Measurements from ENCODE around the gene CAMK1G. TPM values are rescaled to one million over a fixed set of nuclear protein-coding genes. Genes with fewer than 3 reads are reported as not detected.

Gene CAMK1G
- total RNA-seq, 1 experiment from 2014 or later = 0.45 TPM

DNA sequence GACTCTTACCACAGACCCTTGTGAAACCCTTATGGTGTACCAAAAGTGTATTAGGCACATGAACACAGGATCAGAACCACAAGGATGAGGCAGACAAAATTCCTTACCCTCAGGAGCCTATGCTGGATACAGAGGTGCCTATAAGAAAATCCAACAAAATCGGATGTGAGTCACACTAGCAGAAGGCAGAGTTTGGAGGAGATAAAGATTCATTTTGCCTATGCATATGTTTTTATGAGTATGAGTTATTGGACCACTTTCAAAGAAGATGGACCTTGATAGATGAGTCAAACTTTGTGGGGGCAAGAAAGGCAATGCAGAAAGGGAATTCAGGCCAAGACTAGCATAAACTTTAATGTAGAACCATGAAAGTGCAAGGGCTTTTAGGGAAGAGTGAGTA is 17.0 kb downstream of the CAMK1G start:
- DNase-seq = no peak
- Histone ChIP-seq H3K27me3 (ENCODE audit: control insufficient read depth, insufficient read depth, low read length) (no peaks in the 10 kb centered on the region; the same call in 1 of the 2 replicates), H3K4me3 (ENCODE audit: insufficient read depth, low read depth, low read length) (no peak overlapping the region), H3K36me3 (replicated peaks; ENCODE audit: control insufficient read depth, insufficient read depth, low read length) (no peaks in the 10 kb centered on the region)

DNA sequence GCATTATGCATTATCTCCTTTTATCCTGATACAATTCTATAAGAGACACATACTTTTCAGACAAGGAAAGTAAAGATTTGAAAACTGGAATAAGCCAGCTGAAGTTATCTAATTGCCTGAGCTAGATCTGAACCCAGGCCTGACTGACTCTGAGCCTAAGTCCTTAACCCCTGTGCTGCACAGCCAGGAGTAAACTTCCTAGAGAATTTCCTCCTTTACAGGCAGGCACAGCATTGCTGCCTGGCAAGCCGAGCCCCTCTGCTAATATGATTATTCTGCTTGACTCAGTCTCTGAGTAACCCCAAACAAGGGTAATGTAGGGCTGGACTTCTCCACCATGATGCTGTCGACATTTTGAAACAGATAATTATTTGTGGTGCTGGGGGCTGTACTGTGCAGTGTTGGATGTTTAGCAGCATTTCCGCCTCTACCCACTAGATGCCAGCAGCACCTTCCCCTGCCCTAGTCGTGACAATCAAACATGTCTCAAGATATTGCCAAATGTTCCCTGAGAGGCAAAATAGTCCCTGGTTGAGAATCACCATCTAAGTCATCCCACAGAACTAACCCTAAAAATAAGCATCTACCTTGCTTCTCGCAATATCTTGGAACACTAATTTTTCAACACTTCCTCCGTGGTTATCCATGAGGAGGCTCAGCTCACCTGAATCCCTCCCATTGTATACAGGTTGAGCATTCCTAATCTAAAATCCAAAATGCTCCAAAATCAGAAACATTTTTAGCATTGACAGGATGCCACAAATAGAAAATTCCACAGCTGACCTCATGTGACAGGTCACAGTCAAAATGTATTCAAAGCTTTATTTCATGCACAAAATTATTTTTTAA is 18.5 kb downstream of the CAMK1G start:
- peak; percentile 61 for DNase-seq
- no peaks in the 10 kb centered on the region; the same call in 1 of the 2 replicates for H3K27me3 ChIP-seq (ENCODE audit: control insufficient read depth, insufficient read depth, low read length)
- no peaks in the 10 kb centered on the region for H3K36me3 ChIP-seq (replicated peaks; ENCODE audit: control insufficient read depth, insufficient read depth, low read length)
- no peak overlapping the region for H3K4me3 ChIP-seq (ENCODE audit: insufficient read depth, low read depth, low read length)

- Histone ChIP-seq H3K27me3 (ENCODE audit: control insufficient read depth, insufficient read depth, low read length) (no peaks in the 10 kb centered on the region; the same call in 1 of the 2 replicates), H3K4me3 (ENCODE audit: insufficient read depth, low read depth, low read length) (no peak overlapping the region), H3K36me3 (replicated peaks; ENCODE audit: control insufficient read depth, insufficient read depth, low read length) (no peaks in the 10 kb centered on the region)
- no peak for DNase-seq
These were observed 20.4 kb downstream of the CAMK1G start for GRCh38 chr1:209603877-209604276.

- no peaks in the 10 kb centered on the region; the same call in 1 of the 2 replicates for H3K27me3 ChIP-seq (ENCODE audit: control insufficient read depth, insufficient read depth, low read length)
- H3K4me3 ChIP-seq (ENCODE audit: insufficient read depth, low read depth, low read length) = no peak overlapping the region
- no peak for DNase-seq
- H3K36me3 ChIP-seq (replicated peaks; ENCODE audit: control insufficient read depth, insufficient read depth, low read length) = no peaks in the 10 kb centered on the region
These were observed 23.7 kb downstream of the CAMK1G start for GRCh38 chr1:209607102-209607794.

DNA sequence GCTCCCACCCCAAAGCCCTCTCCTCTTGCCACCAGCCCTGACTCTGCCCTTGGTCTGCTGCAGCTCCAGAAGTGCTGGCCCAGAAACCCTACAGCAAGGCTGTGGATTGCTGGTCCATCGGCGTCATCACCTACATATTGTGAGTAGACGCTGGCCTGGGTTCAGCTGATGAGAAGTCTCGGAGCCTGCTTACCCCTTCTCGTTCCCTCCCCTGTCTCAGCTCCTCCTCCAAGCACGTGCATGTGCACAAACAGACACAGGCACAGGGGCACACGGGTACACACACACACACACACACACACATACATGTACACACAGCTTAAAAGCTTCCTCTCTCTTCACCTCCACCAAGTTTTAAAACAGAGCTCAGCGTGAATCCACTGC is 24.3 kb downstream of the CAMK1G start:
- no peak for DNase-seq
- H3K4me3 ChIP-seq (ENCODE audit: insufficient read depth, low read depth, low read length) = no peak overlapping the region
- H3K36me3 ChIP-seq (replicated peaks; ENCODE audit: control insufficient read depth, insufficient read depth, low read length) = no peaks in the 10 kb centered on the region
- H3K27me3 ChIP-seq (ENCODE audit: control insufficient read depth, insufficient read depth, low read length) = no peaks in the 10 kb centered on the region; the same call in 1 of the 2 replicates

GRCh38 chr1:209609041-209609790 is 25.7 kb downstream of the CAMK1G start:
- DNase-seq = no peak
- H3K36me3 ChIP-seq (replicated peaks; ENCODE audit: control insufficient read depth, insufficient read depth, low read length) = no peaks in the 10 kb centered on the region
- H3K27me3 ChIP-seq (ENCODE audit: control insufficient read depth, insufficient read depth, low read length) = no peaks in the 10 kb centered on the region; the same call in 1 of the 2 replicates
- H3K4me3 ChIP-seq (ENCODE audit: insufficient read depth, low read depth, low read length) = no peak overlapping the region

GRCh38 chr1:209609791-209610630 is 26.5 kb downstream of the CAMK1G start:
- Histone ChIP-seq H3K36me3 (replicated peaks; ENCODE audit: control insufficient read depth, insufficient read depth, low read length) (no peaks in the 10 kb centered on the region), H3K4me3 (ENCODE audit: insufficient read depth, low read depth, low read length) (no peak overlapping the region), H3K27me3 (ENCODE audit: control insufficient read depth, insufficient read depth, low read length) (no peaks in the 10 kb centered on the region; the same call in 1 of the 2 replicates)
- DNase-seq = no peak

DNA sequence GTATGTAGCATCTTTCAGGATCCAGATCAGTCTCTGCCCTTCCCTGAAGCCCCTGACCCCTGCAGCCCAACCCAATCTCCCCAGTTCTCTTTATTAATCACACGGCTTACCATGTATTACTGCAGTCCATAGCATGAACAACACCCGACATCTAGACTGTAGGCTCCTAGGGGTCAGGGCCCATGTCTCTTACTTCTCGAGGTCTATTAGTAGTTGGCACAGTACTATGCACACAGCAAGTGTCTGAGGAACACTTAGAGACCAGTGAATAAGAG is 27.1 kb downstream of the CAMK1G start:
- no peak overlapping the region for H3K4me3 ChIP-seq (ENCODE audit: insufficient read depth, low read depth, low read length)
- H3K27me3 ChIP-seq (ENCODE audit: control insufficient read depth, insufficient read depth, low read length) = no peaks in the 10 kb centered on the region; the same call in 1 of the 2 replicates
- H3K36me3 ChIP-seq (replicated peaks; ENCODE audit: control insufficient read depth, insufficient read depth, low read length) = no peaks in the 10 kb centered on the region
- no peak for DNase-seq

DNA sequence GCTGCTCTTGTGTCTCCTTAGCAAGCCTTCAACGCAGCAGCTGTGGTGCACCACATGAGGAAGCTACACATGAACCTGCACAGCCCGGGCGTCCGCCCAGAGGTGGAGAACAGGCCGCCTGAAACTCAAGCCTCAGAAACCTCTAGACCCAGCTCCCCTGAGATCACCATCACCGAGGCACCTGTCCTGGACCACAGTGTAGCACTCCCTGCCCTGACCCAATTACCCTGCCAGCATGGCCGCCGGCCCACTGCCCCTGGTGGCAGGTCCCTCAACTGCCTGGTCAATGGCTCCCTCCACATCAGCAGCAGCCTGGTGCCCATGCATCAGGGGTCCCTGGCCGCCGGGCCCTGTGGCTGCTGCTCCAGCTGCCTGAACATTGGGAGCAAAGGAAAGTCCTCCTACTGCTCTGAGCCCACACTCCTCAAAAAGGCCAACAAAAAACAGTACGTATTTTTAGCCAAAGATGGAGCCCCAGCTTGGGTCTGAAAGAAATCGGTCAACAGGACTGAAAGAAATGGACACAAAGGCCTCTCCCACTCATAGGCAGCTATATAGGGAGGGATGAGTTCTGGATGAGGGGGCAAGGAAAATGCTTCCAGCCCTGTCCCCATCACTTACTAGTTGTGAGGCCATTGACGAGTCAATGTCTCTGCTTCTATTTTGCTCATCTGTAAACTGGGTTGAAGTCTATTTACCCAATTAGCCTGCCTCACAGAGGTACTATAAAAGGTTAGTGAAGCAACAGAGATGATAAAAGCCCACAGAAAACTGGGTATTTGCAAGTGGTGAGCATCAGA is 28.5 kb downstream of the CAMK1G start:
- H3K4me3 ChIP-seq (ENCODE audit: insufficient read depth, low read depth, low read length) = no peak overlapping the region
- H3K27me3 ChIP-seq (ENCODE audit: control insufficient read depth, insufficient read depth, low read length) = no peaks in the 10 kb centered on the region; the same call in 1 of the 2 replicates
- no peaks in the 10 kb centered on the region for H3K36me3 ChIP-seq (replicated peaks; ENCODE audit: control insufficient read depth, insufficient read depth, low read length)
- DNase-seq = peak; percentile 67

DNA sequence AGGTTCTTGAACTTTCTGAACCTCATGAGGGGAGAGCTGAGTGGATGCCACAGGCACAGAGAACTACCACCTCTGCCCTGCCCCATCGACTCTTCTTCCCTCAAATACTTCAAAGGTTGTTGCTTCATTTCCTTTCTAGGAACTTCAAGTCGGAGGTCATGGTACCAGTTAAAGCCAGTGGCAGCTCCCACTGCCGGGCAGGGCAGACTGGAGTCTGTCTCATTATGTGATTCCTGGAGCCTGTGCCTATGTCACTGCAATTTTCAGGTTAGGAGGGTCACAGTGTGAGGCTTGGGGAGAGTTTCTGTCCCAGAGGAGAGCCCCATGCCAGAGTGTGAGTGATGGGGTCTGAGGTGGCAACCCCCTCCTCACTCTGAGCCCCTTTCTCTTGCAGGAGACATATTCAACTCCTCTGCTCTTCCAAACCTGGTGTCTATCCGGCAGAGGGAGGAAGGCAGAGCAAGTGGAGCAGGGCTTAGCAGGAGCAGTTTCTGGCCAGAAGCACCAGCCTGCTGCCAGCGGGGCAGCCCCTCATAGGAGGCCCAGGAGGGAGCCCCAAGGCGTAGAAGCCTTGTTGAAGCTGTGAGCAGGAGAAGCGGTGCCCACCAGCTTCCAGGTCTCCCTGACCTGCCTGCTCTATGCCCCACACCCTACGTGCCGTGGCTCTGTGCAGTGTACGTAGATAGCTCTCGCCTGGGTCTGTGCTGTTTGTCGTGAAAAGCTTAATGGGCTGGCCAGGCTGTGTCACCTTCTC is 29.3 kb downstream of the CAMK1G start:
- H3K36me3 ChIP-seq (replicated peaks; ENCODE audit: control insufficient read depth, insufficient read depth, low read length) = no peaks in the 10 kb centered on the region
- H3K27me3 ChIP-seq (ENCODE audit: control insufficient read depth, insufficient read depth, low read length) = no peaks in the 10 kb centered on the region; the same call in 1 of the 2 replicates
- no peak overlapping the region for H3K4me3 ChIP-seq (ENCODE audit: insufficient read depth, low read depth, low read length)
- no peak for DNase-seq

GRCh38 chr1:209613400-209614150 is 30.1 kb downstream of the CAMK1G start:
- no peak for DNase-seq
- H3K36me3 ChIP-seq (replicated peaks; ENCODE audit: control insufficient read depth, insufficient read depth, low read length) = no peaks in the 10 kb centered on the region
- H3K4me3 ChIP-seq (ENCODE audit: insufficient read depth, low read depth, low read length) = no peak overlapping the region
- no peaks in the 10 kb centered on the region; the same call in 1 of the 2 replicates for H3K27me3 ChIP-seq (ENCODE audit: control insufficient read depth, insufficient read depth, low read length)

GRCh38 chr1:209614151-209614420 is 30.6 kb downstream of the CAMK1G start:
- no peak overlapping the region for H3K4me3 ChIP-seq (ENCODE audit: insufficient read depth, low read depth, low read length)
- DNase-seq = no peak
- H3K36me3 ChIP-seq (replicated peaks; ENCODE audit: control insufficient read depth, insufficient read depth, low read length) = no peaks in the 10 kb centered on the region
- H3K27me3 ChIP-seq (ENCODE audit: control insufficient read depth, insufficient read depth, low read length) = no peaks in the 10 kb centered on the region; the same call in 1 of the 2 replicates

All from H7 (cell line).